ENCODE data around the gene NR6A1.

NR6A1 gene

DNA sequence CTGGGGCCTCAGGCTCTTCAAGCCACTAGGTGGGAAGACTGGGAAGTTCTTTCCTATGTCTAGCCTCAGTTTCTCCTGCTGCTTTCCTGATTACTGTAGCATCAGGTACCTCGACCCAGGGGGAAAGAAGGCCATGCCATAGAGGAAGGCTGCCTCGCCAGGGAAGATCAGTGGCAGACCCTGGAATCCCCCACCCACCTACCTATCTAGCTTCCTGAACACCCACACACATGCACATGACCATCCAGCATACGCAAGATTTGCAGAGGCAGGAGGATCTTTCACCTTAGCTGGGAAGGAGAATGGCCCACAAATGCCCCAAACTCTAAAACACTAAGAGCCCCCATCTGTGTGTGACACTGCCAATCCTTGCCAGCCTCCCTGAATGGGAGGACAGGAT is 271.9 kb downstream of the NR6A1 start:
- Histone ChIP-seq H3K36me3 (no peaks in the 10 kb centered on the region), H3K9me3 (no peaks in the 10 kb centered on the region), H3K27me3 (peaks cover 30% of the 10 kb centered on the region), H3K4me1 (no peaks in the 10 kb centered on the region), H3K4me3 (ENCODE audit: low read depth, low read length) (no peak overlapping the region)
- DNase-seq, result no peak
- TF ChIP-seq, protein P1, sequence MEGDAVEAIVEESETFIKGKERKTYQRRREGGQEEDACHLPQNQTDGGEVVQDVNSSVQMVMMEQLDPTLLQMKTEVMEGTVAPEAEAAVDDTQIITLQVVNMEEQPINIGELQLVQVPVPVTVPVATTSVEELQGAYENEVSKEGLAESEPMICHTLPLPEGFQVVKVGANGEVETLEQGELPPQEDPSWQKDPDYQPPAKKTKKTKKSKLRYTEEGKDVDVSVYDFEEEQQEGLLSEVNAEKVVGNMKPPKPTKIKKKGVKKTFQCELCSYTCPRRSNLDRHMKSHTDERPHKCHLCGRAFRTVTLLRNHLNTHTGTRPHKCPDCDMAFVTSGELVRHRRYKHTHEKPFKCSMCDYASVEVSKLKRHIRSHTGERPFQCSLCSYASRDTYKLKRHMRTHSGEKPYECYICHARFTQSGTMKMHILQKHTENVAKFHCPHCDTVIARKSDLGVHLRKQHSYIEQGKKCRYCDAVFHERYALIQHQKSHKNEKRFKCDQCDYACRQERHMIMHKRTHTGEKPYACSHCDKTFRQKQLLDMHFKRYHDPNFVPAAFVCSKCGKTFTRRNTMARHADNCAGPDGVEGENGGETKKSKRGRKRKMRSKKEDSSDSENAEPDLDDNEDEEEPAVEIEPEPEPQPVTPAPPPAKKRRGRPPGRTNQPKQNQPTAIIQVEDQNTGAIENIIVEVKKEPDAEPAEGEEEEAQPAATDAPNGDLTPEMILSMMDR (IDR thresholded peaks at IDR 0.05; ENCODE audit: low read depth, low read length), result no peak

DNA sequence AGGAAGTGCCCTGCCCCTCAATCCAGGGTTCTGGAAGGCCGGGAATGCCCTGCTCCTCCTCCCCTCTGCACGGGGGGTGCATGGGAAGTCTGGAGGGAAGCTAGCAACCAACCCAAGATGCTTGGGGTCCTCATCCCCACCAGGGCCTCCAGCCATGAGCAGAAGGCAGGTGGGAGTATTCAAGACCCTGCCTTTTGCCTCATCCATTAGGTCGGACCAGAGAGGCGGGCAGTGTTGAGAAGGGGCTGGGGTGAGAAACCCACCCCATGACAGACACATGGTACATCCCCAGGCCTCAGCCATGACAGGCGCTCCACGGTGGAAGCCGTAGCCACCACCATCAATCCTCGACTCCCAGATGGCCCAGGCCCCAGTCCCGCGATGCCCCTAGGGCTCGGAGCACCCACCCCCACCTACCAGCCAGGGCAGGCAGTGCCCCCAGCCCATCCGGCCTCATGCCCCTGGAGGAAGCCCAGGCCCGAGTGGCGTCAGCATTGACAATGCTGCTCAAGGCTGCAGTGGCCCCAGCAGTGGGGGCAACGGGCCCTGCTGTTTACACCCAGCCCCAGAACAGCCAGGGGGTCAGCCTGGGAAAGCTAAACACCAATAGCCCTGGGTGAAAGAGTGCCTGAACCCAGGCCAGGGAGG is 272.5 kb downstream of the NR6A1 start:
- Histone ChIP-seq H3K36me3 (no peaks in the 10 kb centered on the region), H3K27me3 (peaks cover 24% of the 10 kb centered on the region), H3K9me3 (no peaks in the 10 kb centered on the region), H3K4me3 (ENCODE audit: low read depth, low read length) (no peak overlapping the region), H3K4me1 (no peaks in the 10 kb centered on the region)
- TF ChIP-seq, protein P1 (IDR thresholded peaks at IDR 0.05; ENCODE audit: low read depth, low read length), result no peak
- DNase-seq, result no peak

DNA sequence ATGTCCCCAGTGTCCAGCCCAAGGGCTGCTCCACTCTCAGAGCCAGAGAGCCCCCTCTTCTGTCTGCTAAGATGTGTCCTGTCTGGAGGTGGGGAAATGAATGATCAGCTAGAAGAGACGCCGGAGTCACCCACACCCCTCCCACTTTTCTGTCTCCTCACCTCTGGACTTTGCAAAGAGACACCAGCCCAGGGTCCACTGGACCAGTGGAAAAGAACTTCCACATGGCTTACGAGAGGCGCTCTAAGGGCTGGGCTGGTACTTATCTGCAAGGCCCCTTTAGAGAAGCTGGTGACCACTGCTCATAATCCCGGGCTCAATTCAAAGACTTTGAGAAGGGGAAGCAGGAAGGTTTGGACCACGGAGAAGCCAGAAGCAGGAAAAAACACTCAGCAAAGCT is 273.1 kb downstream of the NR6A1 start:
- H3K4me3 ChIP-seq (ENCODE audit: low read depth, low read length), result no peak overlapping the region
- TF ChIP-seq, protein P1 (IDR thresholded peaks at IDR 0.05; ENCODE audit: low read depth, low read length), result no peak
- peaks cover 18% of the 10 kb centered on the region for H3K27me3 ChIP-seq
- H3K4me1 ChIP-seq, result no peaks in the 10 kb centered on the region
- no peaks in the 10 kb centered on the region for H3K9me3 ChIP-seq
- no peak for DNase-seq
- no peaks in the 10 kb centered on the region for H3K36me3 ChIP-seq

DNA sequence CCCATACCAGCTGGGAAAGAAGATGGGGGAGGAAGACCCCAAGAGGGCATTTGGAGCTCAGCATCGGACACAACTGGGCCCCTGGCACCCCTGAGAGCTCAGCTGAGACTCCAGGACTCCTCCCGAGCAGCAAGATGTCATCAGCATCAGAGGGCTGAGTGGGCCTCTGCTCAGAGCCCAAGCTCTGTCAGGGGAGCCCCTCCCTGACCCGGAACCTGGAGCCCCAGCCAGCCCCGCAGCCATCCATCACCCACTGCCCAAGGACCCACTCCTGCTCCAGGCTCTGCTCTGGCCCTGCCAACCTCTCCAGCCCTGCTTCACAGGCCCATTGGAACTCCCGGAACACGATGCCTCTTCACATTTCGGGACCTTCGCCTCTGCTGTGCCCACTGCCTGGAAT is 273.7 kb downstream of the NR6A1 start:
- no peak overlapping the region for H3K4me3 ChIP-seq (ENCODE audit: low read depth, low read length)
- no peaks in the 10 kb centered on the region for H3K9me3 ChIP-seq
- TF ChIP-seq, protein P1 (IDR thresholded peaks at IDR 0.05; ENCODE audit: low read depth, low read length), result no peak
- DNase-seq, result no peak
- H3K4me1 ChIP-seq, result no peaks in the 10 kb centered on the region
- no peaks in the 10 kb centered on the region for H3K36me3 ChIP-seq
- peaks cover 12% of the 10 kb centered on the region for H3K27me3 ChIP-seq

DNA sequence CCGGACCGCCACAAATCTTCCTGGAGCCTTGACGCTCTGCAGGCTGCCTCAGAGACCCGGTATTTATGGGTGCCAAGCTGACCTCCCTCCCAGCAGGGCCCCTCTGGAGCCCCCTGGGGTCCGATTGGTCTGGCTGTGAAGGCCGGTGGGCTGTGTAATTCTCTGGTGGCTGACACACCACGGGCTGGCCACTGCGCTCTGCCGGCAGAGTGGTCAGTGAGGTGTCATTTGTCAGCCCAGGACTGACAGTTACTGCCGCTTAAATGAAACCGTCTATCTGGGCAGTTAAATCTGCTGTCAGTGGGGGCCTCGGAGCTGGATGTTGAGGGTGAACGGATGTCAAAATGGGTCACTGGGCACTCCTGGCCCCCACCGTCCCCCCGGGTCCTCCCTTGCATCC is 274.6 kb downstream of the NR6A1 start:
- H3K4me1 ChIP-seq, result no peaks in the 10 kb centered on the region
- H3K4me3 ChIP-seq (ENCODE audit: low read depth, low read length), result no peak overlapping the region
- peaks cover 2% of the 10 kb centered on the region for H3K27me3 ChIP-seq

DNA sequence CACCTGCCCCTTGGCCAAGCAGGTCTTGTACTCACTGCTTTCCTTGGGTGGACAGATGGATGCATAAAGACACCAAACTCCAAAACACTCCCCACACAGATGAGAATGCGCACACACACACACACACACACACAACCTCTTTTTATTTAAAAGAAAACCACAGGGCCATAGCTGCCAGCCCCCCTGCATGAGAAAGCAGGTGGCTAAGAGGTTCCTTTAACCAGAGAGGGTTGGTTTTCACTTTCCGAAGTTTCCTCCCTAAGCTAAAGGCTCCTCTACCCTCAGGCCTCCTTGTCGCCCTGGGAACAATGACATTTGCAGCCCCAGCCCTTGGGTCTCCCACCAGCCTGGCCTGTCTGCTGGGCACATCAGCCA is 275.0 kb downstream of the NR6A1 start:
- H3K27me3 ChIP-seq, result no peaks in the 10 kb centered on the region
- H3K36me3 ChIP-seq, result no peaks in the 10 kb centered on the region
- TF ChIP-seq, protein P1 (IDR thresholded peaks at IDR 0.05; ENCODE audit: low read depth, low read length), result no peak
- no peak for DNase-seq
- no peaks in the 10 kb centered on the region for H3K9me3 ChIP-seq
- no peaks in the 10 kb centered on the region for H3K4me1 ChIP-seq
- no peak overlapping the region for H3K4me3 ChIP-seq (ENCODE audit: low read depth, low read length)

More for the DNA sequence above, 274.6 kb downstream of the NR6A1 start:
- Histone ChIP-seq H3K36me3 (no peaks in the 10 kb centered on the region), H3K9me3 (no peaks in the 10 kb centered on the region)
- TF ChIP-seq, protein P1 (IDR thresholded peaks at IDR 0.05; ENCODE audit: low read depth, low read length), result no peak
- no peak for DNase-seq
